ENCODE results near the gene CCNE1.
"Not testable (repeated sequence)": the region's sequence is repeated elsewhere in the genome, so short reads cannot be mapped to it uniquely, and the experiment has no call there.

CCNE1 gene

DNA sequence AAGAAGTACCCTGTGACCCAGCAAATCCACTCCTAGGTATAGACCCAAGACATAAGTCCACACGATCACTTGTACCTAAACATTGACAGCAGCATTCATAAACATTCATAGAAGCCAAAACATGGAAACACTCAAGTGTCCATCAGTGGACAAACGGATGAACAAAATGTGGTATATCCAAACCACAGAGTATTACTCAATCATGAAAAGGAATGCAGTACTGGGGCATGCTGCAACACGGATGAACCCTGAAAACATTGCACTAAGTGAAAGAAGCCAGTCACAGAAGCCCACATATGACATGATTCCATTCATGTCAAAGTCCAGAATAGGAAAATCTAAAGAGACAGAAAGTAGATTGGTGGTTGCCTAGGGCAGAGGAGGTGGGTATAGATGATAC lies 22.8 kb upstream of the CCNE1 start:
- no peak for DNase-seq

DNA sequence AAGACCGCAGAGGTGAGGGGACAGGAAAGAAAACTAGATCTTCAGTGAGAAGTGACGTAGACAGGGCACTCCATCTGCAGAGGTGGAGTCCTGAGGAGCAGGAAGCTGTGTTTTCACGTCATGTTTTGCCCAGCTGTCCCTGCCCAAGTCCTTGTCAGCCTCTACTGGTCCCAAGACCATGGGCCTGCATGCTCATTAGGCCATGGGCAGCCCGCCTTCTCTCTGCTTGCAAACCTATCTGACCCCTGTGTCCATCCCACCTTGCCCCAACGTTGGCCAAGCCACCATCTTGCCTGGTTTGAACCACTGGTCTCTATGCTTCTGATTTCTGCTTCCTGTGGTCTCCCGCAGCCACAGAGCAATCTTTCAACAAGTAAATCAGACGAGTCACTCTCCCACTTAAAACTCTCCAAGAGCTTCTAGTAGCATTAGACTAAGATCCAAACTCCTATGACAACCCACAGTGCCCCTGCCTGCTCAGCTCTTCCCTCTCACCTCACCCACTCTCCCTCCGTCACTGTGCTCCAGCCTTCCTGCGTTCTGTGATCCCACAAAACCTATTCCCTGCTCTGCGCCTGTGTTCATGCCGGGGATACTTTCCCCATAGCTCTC lies 18.6 kb upstream of the CCNE1 start:
- DNase-seq, result no peak

DNA sequence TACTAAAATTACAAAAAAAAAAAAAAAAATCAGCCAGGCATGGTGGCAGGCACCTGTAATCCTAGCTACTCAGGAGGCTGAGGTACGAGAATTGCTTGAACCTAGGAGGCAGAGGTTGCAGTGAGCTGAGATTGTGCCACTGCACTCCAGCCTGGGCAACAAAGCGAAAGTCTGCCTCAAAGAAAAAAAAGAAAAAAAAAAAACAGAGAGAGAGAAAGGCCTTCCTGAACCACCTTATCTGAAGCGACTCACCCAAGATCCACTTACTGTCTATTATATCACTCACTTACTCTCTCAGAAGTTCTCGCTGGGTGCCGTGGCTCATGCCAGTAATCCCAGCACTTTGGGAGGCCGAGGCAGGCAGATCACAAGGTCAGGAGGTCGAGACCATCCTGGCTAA lies 17.3 kb upstream of the CCNE1 start:
- not testable (repeated sequence) for DNase-seq

DNA sequence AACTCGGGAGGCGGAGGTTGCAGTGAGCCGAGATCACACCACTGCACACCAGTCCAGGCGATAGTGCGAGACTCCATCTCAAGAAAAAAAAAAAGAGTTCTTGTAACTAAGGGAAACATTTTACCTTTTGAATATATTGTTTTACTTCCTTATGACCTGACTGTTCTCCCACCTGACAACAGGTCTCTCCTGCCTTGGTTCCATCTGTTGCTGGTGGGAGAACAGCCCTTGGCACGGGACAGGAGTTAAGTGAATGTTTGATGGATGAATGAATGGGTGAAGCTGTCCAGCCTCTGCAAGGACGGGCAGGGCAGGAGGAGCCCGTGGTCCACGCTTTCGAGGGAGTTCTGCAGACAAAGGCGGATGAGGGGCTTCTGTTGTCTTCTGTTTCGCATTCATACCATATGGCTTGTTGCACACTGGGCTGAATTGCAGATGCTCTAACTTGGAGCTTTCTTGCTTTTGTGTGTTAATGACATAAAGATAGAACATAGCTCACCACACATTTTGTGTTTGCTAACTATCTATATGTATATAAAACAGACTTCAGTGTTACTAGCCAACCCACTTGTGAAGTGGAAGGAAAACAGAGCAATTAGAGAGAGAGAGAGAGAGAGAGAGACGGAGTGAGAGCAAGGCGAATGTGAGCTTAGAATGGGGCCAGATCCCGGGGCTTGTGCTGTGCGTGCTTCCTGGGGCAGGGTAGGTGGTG lies 16.2 kb upstream of the CCNE1 start:
- no peak for DNase-seq

DNA sequence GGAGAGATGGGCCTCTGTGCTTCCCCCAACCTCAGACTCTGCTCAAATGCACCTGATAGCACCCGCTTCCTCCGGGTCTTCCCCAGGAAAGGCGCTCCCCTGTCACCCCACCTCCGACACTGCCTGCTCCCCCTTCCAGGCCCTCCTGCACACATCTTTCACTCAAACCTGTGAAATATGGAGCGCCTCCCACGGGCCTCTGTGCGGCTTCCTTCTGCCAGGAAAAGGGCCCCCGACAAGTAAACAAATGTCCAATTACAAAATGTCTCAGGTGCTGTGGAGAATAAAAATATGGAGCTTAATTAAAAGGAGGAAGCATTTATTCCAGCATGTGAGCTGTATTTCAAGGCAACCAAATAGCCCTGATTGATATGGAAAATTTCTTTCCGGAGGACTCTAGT lies 15.6 kb upstream of the CCNE1 start:
- no peak for DNase-seq

DNA sequence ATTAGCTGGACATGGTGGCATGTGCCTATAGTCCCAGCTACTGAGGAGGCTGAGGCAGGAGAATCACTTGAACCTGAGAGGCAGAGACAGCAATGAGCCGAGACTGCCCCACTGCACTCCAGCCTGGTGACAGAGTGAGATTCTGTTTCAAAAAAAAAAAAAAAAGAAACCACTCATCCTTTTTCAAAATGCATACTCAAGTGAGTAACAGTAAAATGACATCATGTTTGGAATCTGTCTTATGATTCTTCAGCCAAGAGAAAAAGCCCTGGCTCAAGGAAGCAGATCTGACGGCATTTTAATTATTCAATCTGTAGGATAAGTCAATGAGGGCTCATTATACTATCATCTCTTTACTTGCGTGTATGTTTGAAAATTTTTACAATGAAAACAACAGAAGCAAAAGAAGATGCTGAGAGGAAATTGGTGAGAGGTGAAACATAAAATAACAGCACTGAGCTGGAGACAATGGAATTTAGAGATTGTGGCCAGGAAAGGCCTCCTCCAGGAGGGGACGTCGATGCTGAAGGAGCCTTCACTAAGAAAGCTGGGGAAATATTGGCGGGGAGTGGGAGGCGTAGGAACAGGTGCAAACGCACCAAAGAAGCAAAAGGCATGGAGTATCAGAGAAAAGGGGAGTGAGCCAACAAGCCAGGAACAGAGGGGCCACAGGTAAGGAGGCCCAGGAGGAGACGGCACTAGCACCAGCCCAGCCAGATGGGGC lies 12.9 kb upstream of the CCNE1 start:
- DNase-seq, result peak; percentile 42

DNA sequence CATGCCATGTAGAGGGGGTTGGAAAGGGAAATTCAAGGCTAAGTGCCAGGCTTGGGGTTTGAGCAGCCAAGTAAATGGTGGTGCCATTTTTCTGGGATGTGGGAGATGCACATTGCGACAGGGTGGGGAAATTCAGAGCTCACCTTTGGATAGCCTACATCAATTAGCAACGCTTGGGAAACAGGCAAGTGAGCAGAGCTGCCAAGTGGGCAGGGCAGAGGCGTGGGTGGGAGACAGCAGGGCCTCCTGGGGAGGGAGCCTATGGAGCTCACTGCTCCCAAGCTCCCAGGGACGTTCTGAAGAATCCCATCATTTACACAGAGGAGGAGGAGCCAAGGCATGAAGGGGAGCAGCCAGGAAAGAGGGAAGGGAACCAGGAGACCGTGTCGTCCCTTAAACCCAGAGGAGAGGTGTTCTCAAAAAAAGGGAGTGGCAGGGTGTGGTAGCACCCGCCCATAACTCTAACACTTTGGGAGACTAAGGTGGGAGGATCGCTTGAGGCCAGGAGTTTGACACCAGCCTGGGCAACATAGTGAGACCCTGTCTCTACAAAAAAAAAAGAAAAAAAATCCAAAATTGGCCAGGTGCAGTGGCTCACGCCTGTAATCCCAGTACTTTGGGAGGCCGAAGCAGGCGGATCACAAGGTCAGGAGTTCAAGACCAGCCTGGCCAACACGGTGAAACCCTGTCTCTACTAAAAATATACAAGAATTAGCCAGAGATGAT lies 11.5 kb upstream of the CCNE1 start:
- DNase-seq, result no peak

DNA sequence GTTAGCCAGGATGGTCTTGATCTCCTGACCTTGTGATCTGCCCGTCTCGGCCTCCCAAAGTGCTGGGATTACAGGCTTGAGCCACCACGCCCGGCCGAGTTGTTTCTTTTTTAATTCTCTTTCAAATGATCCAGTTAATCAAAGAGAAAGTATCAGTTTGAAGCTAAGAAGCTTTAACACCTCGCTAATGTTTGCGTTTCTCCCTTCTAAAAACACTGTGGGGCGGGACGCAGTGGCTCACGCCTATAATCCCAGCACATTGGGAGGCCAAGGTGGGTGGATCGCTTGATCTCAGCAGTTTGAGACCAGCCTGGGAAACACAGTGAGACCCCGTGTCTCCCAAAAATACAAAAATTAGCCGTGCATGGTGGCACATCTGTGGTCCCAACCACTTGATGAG lies 7.8 kb upstream of the CCNE1 start:
- DNase-seq, result not testable (repeated sequence)

DNA sequence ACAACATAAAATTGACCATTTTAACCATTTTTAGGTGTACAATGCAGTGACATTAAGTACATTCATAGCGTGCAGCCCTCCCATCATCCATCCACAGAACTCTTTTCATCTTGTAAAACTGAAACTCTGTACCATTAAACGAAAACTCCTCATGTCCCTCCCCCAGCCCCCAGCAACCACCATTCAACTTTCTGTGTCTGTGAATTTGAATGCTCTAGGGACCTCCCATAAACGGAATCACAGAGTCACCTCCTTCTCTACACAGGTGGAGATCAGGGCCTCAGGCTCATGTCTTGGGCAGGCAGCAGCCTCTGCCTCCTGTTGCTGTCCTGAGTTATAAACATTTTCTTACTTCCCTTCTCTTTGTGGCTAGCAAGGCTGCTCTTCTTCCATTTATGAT lies 7.3 kb upstream of the CCNE1 start:
- no peak for DNase-seq

DNA sequence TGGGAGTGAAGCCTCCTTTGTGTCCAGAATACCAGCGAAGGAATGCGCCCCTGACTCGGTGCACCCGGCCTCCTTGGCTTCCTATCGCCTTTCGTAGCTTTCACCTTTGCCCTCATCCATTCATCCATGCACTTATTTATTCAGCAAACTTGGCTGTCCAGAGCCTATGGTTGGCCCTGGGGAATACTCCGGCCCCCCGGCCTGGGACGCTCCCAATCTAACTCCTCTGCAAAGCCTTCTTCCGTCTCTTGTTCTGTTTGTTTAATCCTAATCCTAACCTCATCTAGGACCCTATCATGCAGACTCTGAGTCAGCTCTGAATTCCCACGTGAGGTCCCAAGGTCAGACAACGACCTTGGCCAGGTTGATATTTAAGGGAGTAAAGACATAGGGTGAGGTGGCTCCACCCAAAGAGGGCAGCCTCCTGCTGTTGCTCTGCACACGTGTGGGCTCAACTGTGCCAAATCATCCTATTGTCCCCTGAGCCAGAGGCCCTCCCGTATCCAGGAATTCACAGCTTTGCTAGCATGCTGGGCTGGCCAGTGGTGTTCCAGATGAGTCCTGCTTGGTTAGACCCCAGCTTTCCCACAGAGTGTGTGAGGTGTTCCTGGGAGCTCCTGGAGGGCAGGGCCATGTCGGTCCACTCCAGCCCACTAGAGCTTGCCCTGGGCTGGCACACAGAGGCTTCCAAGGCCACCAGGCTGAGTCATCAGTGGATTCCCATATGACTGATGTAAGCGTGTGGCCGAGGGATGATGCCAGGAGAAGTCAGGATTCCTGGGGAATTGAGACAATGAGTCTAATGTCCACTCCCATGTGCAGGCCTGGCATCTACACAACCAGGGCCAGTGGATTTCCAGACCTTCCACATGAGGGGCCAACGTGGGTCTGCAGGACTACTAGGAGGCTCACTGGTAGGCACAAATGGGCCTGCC lies 6.5 kb upstream of the CCNE1 start:
- DNase-seq, result peak; percentile 39

DNA sequence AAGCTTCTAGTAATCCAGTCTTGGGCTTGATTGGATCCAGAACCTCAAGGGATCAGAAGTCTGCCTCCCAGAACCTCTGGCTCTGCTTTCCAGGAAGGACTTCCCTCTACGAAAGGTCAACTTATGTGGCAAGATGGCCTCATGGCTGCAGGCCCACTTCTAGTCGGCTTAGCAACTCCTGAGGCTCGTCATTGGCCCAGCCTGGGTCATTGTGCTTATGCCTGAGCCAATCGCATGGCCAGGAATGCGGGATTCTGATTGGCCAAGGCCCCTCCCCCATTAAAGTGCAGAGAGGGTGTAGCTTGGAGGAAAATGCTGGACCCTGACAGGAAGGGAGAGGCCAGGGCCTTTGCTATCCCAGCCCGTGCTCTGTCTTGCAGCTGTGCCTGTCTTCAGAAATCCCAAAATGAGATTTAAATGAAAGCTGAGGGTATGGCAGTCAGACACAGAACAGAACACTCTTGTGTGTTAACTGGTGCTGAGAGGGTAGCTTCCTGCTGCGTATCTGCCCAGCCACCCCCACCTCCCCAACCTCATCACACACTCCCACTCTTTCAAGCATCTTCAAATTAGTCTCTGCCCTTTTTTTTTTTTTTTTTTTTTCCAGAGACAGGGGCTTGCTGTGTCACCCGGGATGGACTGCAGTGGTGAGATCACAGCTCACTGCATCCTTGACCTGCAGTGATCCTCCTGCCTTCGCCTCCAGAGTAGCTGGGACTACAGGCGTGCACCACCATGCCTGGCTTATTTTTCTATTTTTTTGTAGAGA lies 5.5 kb upstream of the CCNE1 start:
- DNase-seq, result peak; percentile 40

DNA sequence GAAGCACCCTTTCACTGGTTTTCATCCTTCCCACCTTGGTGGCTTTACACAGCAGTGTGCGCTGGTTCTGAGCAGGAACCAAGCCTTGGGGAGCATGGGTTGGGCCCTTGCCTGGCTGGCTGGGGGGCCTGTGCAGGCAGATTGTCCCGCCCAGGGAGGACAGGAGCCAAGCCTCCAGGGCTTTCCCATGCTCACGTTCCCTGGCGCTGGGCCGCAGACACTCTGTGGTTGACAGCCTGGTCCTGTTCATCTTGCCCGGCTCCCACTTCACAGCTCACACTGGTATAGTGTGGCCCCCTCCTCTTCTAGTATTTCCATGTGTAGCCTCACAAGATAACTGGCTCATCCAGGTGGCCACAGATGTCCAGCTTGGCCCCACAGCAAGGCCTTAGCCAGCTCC lies 4.6 kb upstream of the CCNE1 start:
- no peak for DNase-seq

DNA sequence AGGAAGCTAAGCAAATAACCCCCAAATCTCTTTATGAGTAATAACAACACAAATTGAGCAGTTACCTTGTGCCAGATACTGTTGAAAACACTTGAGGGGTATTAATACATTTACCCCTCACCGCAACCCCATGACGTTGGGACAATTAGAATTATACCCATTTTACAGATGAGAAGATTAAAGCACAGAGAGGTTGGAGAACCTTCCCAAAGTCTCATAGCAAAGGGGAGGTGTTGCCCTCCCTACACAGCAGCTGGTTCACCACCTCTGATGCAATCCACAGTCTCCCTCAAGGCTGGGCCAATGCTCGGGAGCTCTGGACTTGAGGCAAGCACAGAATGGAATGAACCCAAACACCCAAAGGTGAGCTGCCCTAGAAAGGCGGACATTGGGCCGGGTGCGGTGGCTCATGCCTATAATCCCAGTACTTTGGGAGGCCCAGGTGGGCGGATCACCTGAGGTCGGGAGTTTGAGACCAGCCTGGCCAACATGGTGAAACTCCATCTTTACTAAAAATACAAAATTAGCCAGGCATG lies 3.9 kb upstream of the CCNE1 start:
- no peak for DNase-seq

DNA sequence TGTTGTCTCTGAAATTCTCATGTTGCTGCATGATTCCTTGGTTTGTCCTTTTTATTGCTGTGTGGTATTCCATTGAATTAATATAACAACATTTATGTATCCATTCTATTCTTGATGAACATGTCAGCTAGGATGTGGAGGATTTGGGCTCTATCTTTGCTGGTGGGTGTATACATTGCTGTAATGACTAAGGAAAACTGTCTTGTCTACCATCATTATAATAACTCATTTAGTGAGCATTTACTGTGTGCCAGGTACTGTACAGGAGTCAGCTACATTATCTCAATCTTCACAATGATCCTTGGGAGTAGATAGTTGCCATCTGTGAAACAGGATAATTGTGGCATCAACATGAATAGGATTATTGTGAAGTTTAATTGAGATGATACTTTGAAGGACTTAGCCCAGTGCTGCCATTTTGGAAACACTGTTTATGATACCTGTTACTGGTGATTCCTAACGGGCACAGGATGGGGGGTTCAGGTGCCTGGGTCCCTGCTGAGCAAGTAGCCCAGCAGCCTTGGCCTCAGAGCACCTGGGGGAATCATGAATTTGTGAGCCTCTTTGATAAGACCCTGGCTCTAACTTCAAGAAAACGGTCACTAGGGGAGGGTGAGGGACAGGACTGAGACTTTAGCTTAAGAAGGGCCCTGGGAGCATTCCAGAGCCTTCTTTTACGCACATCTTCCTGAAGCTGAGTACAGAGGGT lies 1.8 kb upstream of the CCNE1 start:
- DNase-seq, result no peak

DNA sequence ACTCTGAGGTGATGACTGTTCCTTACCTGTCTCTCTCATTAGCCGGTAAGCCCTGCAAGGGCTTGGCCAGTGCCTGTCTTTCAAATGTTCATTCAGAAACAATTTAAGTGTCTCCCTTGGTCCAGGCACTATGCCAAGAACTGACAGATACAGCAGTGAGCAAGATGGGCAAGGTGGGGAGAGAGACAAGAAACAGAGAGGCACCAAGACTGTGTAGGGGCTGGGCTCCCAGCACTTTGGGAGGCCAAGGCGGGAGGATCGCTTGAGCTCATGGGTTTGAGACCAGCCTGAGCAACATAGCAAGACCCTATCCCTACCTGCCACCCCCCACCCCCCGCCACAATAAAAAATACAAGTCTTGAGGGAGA lies 1.3 kb upstream of the CCNE1 start:
- DNase-seq, result peak; percentile 30

DNA sequence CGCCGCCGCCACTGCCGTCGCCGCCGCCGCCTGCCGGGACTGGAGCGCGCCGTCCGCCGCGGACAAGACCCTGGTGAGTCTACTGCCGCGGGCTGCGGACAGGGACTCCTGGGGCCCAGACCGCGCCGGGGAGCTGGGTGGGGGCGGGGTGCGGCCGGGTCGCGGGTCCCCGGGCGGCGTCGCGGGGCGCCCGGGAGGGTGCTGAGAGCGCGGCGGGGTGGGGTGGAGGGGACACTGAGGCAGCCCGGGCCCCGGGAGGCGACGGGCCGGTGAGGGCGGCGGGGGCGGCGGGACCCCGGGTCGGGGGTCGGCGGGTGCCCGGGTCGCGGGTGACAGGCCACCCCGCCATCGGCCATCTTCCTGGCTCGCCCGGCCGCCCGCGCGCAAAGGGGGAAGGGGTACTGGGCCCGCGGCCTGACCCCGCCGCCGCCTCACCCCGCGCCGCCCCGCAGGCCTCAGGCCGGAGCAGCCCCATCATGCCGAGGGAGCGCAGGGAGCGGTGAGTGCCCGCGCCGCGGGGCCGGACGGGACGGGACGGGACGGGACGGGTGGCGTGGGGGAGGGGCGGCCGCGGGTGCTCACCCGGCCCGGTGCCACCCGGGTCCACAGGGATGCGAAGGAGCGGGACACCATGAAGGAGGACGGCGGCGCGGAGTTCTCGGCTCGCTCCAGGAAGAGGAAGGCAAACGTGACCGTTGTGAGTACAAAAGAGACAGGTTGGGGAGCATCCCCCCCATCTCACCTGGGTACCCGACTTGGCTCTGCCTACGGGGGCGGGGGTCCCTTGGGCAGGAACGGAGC lies 489 bp downstream of the CCNE1 start:
- DNase-seq, result peak; percentile 20

DNA sequence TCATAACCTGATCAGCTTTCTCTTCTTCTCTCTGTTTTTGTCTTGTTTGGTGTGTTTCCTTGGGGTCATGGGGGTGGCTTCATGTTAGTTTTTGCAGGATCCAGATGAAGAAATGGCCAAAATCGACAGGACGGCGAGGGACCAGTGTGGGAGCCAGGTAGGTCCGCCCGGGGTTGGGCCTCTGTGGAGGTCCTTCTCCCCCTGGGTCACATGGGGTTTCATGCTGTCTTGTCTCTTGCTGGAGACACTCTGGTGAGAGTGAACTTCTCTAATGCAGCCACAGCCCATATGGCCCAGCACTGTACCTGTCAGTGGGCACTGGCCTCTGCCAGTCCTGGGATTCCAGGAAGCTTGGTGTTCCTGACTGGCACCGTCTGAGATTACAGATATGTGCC lies 1.1 kb downstream of the CCNE1 start:
- no peak for DNase-seq

DNA sequence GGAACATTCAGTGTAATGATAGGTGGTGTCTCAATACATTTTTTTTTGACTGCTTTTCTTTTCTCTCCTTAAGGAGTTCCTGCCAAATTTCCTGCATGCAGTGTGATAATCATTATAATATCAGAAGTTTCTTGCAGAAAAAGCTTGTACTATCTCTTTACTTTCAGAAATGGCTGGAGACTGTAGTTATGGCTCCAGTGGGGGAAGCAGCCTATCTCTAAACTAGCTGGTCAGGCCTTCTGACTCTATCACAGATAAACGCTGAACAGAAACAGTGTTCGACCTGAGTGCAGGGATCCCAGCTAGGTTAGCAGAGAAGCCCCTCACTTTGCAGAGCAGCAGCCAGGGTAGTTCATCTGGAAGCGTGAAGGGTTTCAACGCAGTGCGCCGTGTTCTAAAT lies 1.9 kb downstream of the CCNE1 start:
- DNase-seq, result no peak

DNA sequence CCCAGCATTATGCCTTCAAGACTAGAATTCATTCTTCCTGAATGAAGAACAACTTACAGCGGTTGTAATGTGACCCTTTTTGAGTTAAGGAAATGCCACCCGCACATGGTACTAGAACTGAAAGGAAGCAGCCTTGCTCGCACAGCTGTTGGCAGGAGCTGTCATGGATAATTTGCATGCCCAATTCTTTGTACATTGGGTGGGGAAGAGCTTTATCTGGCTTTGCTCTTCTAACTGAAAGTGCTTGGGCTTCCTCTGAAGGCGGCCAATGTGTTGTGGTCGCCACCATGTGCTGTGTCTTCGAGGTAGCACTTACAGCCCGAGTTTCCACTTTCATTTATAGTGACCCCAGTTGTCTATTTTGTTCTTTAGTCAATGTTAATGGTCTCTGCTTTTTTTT lies 3.4 kb downstream of the CCNE1 start:
- DNase-seq, result no peak

DNA sequence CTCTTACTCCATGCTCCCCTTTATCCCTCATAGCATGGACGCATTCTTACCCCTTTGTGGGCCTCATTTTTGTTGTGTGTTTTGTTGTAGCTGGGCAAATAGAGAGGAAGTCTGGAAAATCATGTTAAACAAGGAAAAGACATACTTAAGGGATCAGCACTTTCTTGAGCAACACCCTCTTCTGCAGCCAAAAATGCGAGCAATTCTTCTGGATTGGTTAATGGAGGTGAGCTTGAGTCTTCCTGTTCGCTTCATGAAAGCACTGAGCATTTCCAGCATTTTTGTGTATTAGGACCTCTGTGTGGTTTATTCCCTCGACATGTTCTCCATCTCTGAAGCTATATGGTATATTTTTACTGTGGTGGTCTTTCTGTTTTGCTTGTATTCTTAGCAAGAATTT lies 5.5 kb downstream of the CCNE1 start:
- no peak for DNase-seq
